Neuronal stem cell (in vitro differentiated cells): ENCODE data around the gene ISLR.

Experiments
- DNase-seq: peaks from one replicate; pipeline ENCODE4 v3.0.0-alpha.2; 2013; ENCODE audit warnings: low spot score
- H2AFZ ChIP-seq: one replicate; pipeline ENCODE4 v1.6.1; 2013; ENCODE audit warnings: mild to moderate bottlenecking, low read length, inconsistent platforms
- H2AK5ac ChIP-seq: 2 replicates; pipeline ENCODE4 v1.6.1; 2013; ENCODE audit warnings: low read depth, mild to moderate bottlenecking, inconsistent platforms, low read length, moderate library complexity, mixed read lengths
- H2BK120ac ChIP-seq: 2 replicates; pipeline ENCODE4 v1.6.1; 2013; ENCODE audit warnings: low read depth, mild to moderate bottlenecking, inconsistent platforms, low read length, moderate library complexity, mixed read lengths
- H2BK12ac ChIP-seq: one replicate; pipeline ENCODE4 v1.6.1; 2013; ENCODE audit warnings: low read length, inconsistent platforms
- H2BK15ac ChIP-seq: 2 replicates; pipeline ENCODE4 v1.6.1; 2013; ENCODE audit warnings: mild to moderate bottlenecking, low read length, inconsistent platforms, mixed read lengths
- H2BK5ac ChIP-seq: one replicate; pipeline ENCODE4 v1.6.1; 2013; ENCODE audit warnings: inconsistent platforms, mild to moderate bottlenecking, low read length, moderate library complexity
- H3K14ac ChIP-seq: one replicate; pipeline ENCODE4 v1.6.1; 2013; ENCODE audit warnings: low read length, inconsistent platforms
- H3K18ac ChIP-seq: 2 replicates; pipeline ENCODE4 v1.6.1; 2013; ENCODE audit warnings: low read length, inconsistent platforms
- H3K23ac ChIP-seq: 2 replicates; pipeline ENCODE4 v1.6.1; 2013; ENCODE audit warnings: low read depth, mild to moderate bottlenecking, mixed read lengths, low read length, inconsistent platforms; ENCODE audit not compliant: poor library complexity
- H3K27ac ChIP-seq: replicated peaks from 3 replicates; pipeline ENCODE4 v1.5.1; 2013; ENCODE audit warnings: low read length, inconsistent platforms
- H3K27me3 ChIP-seq, 3 experiments: 2 replicates each; pipeline ENCODE4 v1.6.1; 2013; ENCODE audit warnings: low read length in 3 of 3, mild to moderate bottlenecking in 2 of 3, inconsistent platforms in 1 of 3, low read depth in 1 of 3, mixed read lengths in 1 of 3, moderate library complexity in 1 of 3; ENCODE audit not compliant: control insufficient read depth in 3 of 3, insufficient read depth in 3 of 3
- H3K36me3 ChIP-seq, 2 donors: replicated peaks in 1 of 2; 2 replicates each; pipeline ENCODE4 v1.6.1; 2013; ENCODE audit warnings: low read length in 2 of 2; ENCODE audit not compliant: control insufficient read depth in 2 of 2, insufficient read depth in 2 of 2
- H3K4ac ChIP-seq: 2 replicates; pipeline ENCODE4 v1.6.1; 2013; ENCODE audit warnings: inconsistent platforms, mild to moderate bottlenecking, low read length, moderate library complexity
- H3K4me1 ChIP-seq, 2 donors: 1 replicate in 1 of 2; 2 replicates in 1 of 2; pipeline ENCODE4 v1.6.1; 2013; ENCODE audit warnings: low read length in 2 of 2, low read depth in 1 of 2; ENCODE audit not compliant: control insufficient read depth in 2 of 2, insufficient read depth in 1 of 2
- H3K4me2 ChIP-seq: one replicate; pipeline ENCODE4 v1.6.1; 2013; ENCODE audit warnings: mild to moderate bottlenecking, low read length, inconsistent platforms; ENCODE audit not compliant: insufficient read depth, poor library complexity, severe bottlenecking
- H3K4me3 ChIP-seq, 2 donors: 2 replicates each; pipeline ENCODE4 v1.5.1; 2013; ENCODE audit warnings: low read length in 2 of 2, mild to moderate bottlenecking in 2 of 2, inconsistent platforms in 1 of 2, moderate library complexity in 1 of 2
- H3K79me1 ChIP-seq: one replicate; pipeline ENCODE4 v1.6.1; 2013; ENCODE audit warnings: low read depth, mild to moderate bottlenecking, inconsistent platforms, low read length, moderate library complexity
- H3K9ac ChIP-seq: one replicate; pipeline ENCODE4 v1.6.1; 2013; ENCODE audit warnings: mild to moderate bottlenecking, low read depth, low read length, inconsistent platforms; ENCODE audit not compliant: poor library complexity
- H3K9me3 ChIP-seq, 2 donors: replicated peaks in 1 of 2; 2 replicates each; pipeline versions ENCODE3 to v1.6.1; 2013; ENCODE audit warnings: low read length in 2 of 2, mild to moderate bottlenecking in 2 of 2, inconsistent platforms in 1 of 2, low read depth in 1 of 2, mixed read lengths in 1 of 2, moderate library complexity in 1 of 2; ENCODE audit not compliant: control insufficient read depth in 2 of 2, insufficient read depth in 1 of 2
- H4K8ac ChIP-seq: one replicate; pipeline ENCODE4 v1.6.1; 2013; ENCODE audit warnings: low read depth, mild to moderate bottlenecking, inconsistent platforms, low read length, moderate library complexity
- H4K91ac ChIP-seq: one replicate; pipeline ENCODE4 v1.6.1; 2013; ENCODE audit warnings: low read length, low read depth, mild to moderate bottlenecking, inconsistent platforms; ENCODE audit not compliant: poor library complexity
- whole genome bisulfite sequencing, 2 donors: extraction: QIAGEN DNeasy Blood & Tissue Kit; methylation state at CpG; one replicate each; pipeline ENCODE4 v1.1.7; 2013; ENCODE audit warnings: missing lambda C conversion rate in 2 of 2, mixed read lengths in 1 of 2; ENCODE audit not compliant: insufficient read length in 2 of 2, insufficient replicate concordance in 1 of 2; ENCODE audit errors: extremely low coverage in 2 of 2; 5-methylcytosine and 5-hydroxymethylcytosine counted together

The ISLR gene

DNA sequence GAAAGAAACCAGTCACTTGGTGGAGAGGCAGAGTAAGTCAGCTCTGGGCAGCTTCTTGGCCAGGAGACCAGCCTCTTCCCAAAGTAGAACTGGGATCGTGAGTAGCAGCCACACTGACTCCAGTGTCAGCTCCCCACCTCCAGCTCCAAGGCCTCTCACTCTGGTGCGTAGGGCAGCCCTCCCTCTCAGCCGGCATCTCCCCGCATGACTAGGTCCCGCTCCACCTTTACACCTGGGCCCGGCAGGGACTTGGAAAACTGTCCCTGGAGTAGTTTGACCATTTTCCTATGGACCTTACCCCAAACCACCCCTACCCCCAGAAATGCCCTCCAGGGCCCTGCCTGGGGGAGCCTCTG, 25.8 kb downstream of the ISLR start:
- no peak overlapping the region for H3K27ac ChIP-seq
- peak overlapping the region; percentile 14 for H2BK12ac ChIP-seq
- no peak overlapping the region for H4K91ac ChIP-seq
- peak overlapping the region; percentile 82 for H2AK5ac ChIP-seq
- peaks cover 0 to 38% of the 10 kb centered on the region in 2 donors for H3K36me3 ChIP-seq
- H2AFZ ChIP-seq: no peak overlapping the region
- WGBS, 2 donors: no CpG with 5 or more reads among the region's 6 CpGs
- DNase-seq: no peak
- H3K23ac ChIP-seq: no peak overlapping the region
- H3K4me2 ChIP-seq: no peak overlapping the region
- H3K9me3 ChIP-seq: no peaks in the 10 kb centered on the region
- peak overlapping the region; percentile 24 for H3K9ac ChIP-seq
- H3K4ac ChIP-seq: no peak overlapping the region
- no peak overlapping the region for H2BK120ac ChIP-seq
- peak overlapping the region; percentile 15 for H3K14ac ChIP-seq
- H3K27me3 ChIP-seq: peaks cover 0 to 1% (median 0%) of the 10 kb centered on the region in 3 experiments
- H4K8ac ChIP-seq: no peak overlapping the region
- peak overlapping the region; percentile 62 for H3K18ac ChIP-seq
- peak overlapping the region; percentile 94 for H2BK15ac ChIP-seq
- no peaks in the 10 kb centered on the region for H3K79me1 ChIP-seq
- peak overlapping the region; percentile 71 for H2BK5ac ChIP-seq
- peaks cover 28 to 30% of the 10 kb centered on the region in 2 donors for H3K4me1 ChIP-seq
- no peak overlapping the region for H3K4me3 ChIP-seq

DNA sequence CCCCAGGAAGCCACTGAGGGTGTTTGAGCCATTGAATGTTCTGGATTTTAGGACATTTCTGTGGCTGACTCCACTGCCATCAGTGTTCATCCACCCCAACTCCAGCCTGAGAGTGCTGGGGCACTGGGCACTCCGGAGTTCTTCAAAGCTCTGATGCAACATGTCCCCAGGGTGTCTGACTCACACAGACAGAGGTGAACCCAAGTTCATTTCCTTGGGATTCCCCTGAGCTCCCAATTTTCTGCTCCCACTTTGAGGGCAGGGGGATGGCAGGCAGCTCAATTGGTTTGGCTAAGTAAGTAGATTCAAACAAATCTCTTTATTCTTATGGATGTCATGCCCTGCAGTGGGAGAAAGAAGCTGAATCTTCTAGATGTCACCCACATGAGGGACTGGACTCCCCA, 26.9 kb downstream of the ISLR start:
- no peak overlapping the region for H3K14ac ChIP-seq
- no peak overlapping the region for H2AFZ ChIP-seq
- peak overlapping the region; percentile 97 for H2BK15ac ChIP-seq
- no peak overlapping the region for H3K23ac ChIP-seq
- H3K27me3 ChIP-seq: peaks cover 0 to 1% (median 0%) of the 10 kb centered on the region in 3 experiments
- no peak overlapping the region for H3K27ac ChIP-seq
- H2BK12ac ChIP-seq: peak overlapping the region; percentile 36
- peak overlapping the region; percentile 61 for H3K18ac ChIP-seq
- no peak overlapping the region for H2BK5ac ChIP-seq
- no peak overlapping the region for H4K8ac ChIP-seq
- no peaks in the 10 kb centered on the region for H3K9me3 ChIP-seq
- peak overlapping the region; percentile 48 for H2BK120ac ChIP-seq
- H3K9ac ChIP-seq: no peak overlapping the region
- peak overlapping the region; percentile 97 for H2AK5ac ChIP-seq
- H3K36me3 ChIP-seq: peaks cover 0 to 27% of the 10 kb centered on the region in 2 donors
- no peak for DNase-seq
- H3K4ac ChIP-seq: no peak overlapping the region
- H4K91ac ChIP-seq: no peak overlapping the region
- peaks cover 31 to 33% of the 10 kb centered on the region in 2 donors for H3K4me1 ChIP-seq
- H3K4me2 ChIP-seq: no peak overlapping the region
- peak overlapping the region in 1 of 2 donors; percentile 46 for H3K4me3 ChIP-seq
- no peaks in the 10 kb centered on the region for H3K79me1 ChIP-seq
- no CpG with 5 or more reads among the region's 1 CpG for WGBS, 2 donors

DNA sequence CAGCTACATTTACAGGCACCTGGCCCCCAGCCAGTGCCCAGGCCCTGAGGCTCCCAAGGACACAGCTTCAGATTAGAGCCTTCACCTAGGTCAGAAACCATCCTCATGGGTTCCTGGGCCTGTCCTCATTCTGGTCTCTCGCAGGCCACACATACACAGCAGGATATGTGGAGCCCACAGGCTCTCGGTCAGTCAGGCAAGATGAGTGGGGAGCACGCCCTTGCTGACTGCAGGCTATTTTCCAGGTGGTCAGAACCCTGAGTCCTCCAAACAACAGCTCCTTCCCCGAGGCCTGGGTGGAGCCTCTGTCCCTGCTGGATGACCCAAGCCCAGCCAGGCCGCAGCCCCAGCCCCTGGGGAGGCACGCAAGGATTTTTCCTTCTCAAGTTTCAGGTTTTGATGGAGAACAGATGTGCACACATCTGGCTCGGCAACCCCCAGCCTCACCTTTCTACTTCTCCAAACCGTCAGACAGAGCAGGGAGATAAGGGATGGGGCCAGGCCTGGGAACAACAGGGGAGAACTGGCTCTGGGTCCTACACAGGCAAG, 27.4 kb downstream of the ISLR start:
- no peak for DNase-seq
- peaks cover 32 to 33% of the 10 kb centered on the region in 2 donors for H3K4me1 ChIP-seq

DNA sequence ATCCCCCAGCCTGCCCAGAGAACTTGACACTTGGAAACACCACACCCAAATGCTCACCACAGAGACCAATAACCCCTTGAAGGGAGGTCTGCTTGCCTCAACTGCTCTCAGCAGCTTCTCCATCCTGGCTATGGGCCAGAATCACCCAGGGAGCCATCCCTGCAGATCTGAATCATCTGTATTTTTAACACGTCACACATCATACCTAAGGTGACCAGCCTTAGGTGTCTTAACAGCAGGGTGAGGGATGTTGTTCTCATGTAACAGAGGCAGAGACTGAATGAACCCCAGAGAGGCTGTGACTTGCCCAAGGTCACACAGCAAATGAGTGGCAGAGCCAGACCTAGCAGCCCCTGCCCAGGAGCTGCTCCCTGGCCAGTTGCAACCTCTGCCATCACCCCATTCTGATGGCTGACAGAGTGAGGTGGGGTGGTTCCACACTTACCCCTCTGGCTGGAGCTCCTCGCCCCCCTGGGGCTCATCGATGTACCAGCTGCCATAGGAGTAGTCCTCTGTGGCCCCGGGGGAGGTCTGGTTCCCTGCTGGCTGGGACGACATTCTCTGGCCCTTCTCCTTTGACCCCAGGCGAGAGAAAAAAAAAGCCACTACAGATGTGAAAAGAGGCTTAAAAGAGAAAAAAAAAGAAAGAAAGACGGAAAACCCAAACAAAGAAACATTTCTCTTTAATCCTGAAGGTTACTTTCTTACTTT, 28.4 kb downstream of the ISLR start:
- Histone ChIP-seq H3K4me1 (peaks cover 33 to 35% of the 10 kb centered on the region in 2 donors), H2BK120ac (peak overlapping the region; percentile 48), H3K9ac (peak overlapping the region; percentile 22), H3K23ac (peak overlapping the region; percentile 4), H3K4ac (peak overlapping the region; percentile 19), H3K36me3 (peaks cover 0 to 13% of the 10 kb centered on the region in 2 donors), H4K8ac (no peak overlapping the region), H3K14ac (peak overlapping the region; percentile 1), H2BK5ac (peak overlapping the region; percentile 57), H2AK5ac (peak overlapping the region; percentile 97), H3K18ac (peak overlapping the region; percentile 74), H2AFZ (peak overlapping the region; percentile 81), H4K91ac (no peak overlapping the region), H3K9me3 (no peaks in the 10 kb centered on the region), H3K27ac (peak overlapping the region; percentile 5), H2BK15ac (peak overlapping the region; percentile 97), H3K4me3 (peak overlapping the region in 1 of 2 donors; percentile 46), H3K4me2 (no peak overlapping the region), H2BK12ac (peak overlapping the region; percentile 3), H3K79me1 (no peaks in the 10 kb centered on the region), H3K27me3 (peaks cover 0 to 1% (median 0%) of the 10 kb centered on the region in 3 experiments)
- no peak for DNase-seq
- no CpG with 5 or more reads among the region's 7 CpGs for whole genome bisulfite sequencing, 2 donors

More for the DNA sequence above, 27.4 kb downstream of the ISLR start:
- no peak overlapping the region for H3K4me2 ChIP-seq
- peak overlapping the region; percentile 48 for H2BK120ac ChIP-seq
- H2BK5ac ChIP-seq: peak overlapping the region; percentile 57
- H3K27me3 ChIP-seq: peaks cover 0 to 1% (median 0%) of the 10 kb centered on the region in 3 experiments
- no CpG with 5 or more reads among the region's 8 CpGs for WGBS, 2 donors
- peaks cover 0 to 22% of the 10 kb centered on the region in 2 donors for H3K36me3 ChIP-seq
- H3K79me1 ChIP-seq: no peaks in the 10 kb centered on the region
- H2AFZ ChIP-seq: no peak overlapping the region
- peak overlapping the region; percentile 97 for H2AK5ac ChIP-seq
- H2BK15ac ChIP-seq: peak overlapping the region; percentile 97
- peak overlapping the region; percentile 73 for H3K18ac ChIP-seq
- peak overlapping the region; percentile 40 for H4K91ac ChIP-seq
- H3K23ac ChIP-seq: no peak overlapping the region
- peak overlapping the region; percentile 59 for H2BK12ac ChIP-seq
- H3K9me3 ChIP-seq: no peaks in the 10 kb centered on the region
- no peak overlapping the region for H3K27ac ChIP-seq
- peak overlapping the region; percentile 61 for H3K14ac ChIP-seq
- no peak overlapping the region for H3K4ac ChIP-seq
- H3K4me3 ChIP-seq: peak overlapping the region in 1 of 2 donors; percentile 46
- H3K9ac ChIP-seq: no peak overlapping the region
- no peak overlapping the region for H4K8ac ChIP-seq
